C4-2B (cell line): Measurements from ENCODE around the gene PARD3.

Experiments used
- CTCF ChIP-seq: fragments of 450-650 bp; conservative IDR thresholded peaks from 2 replicates; pipeline ENCODE4 v1.5.1; 2017; ENCODE audit warnings: mild to moderate bottlenecking
- ZFX ChIP-seq: fragments of 450-650 bp; IDR thresholded peaks from 2 replicates; pipeline ENCODE4 v1.6.1; 2017

GRCh38 chr10:34335960-34336690 is 479.0 kb downstream of the PARD3 start:
- TF ChIP-seq CTCF (no peak), ZFX (no peak)
